Smooth muscle cell (in vitro differentiated cells): ENCODE results near the gene CD69. TPM values are rescaled to one million over a fixed set of nuclear protein-coding genes. Genes with fewer than 3 reads are reported as not detected.

ENCODE experiments used
- DNase-seq: peaks from one replicate; lab custom pipeline; 2025; ENCODE audit not compliant: unreplicated experiment; lab: John Stamatoyannopoulos, UW
- H2AFZ ChIP-seq: fragments of 200-600 bp; sonication (generic); 2 replicates; pipeline ENCODE4 v1.6.0; 2016; ENCODE audit warnings: antibody characterized with exemption, low read depth, mild to moderate bottlenecking
- H3F3A ChIP-seq: fragments of 200-600 bp; sonication (generic); 2 replicates; pipeline ENCODE4 v1.6.0; 2017; ENCODE audit warnings: antibody characterized with exemption, low read depth
- H3K27ac ChIP-seq: fragments of 200-600 bp; sonication (generic); 2 replicates; pipeline ENCODE4 v1.5.1; 2016; ENCODE audit warnings: low read depth, mild to moderate bottlenecking
- H3K27me3 ChIP-seq: fragments of 200-600 bp; sonication (generic); 2 replicates; pipeline ENCODE4 v1.6.1; 2016; ENCODE audit warnings: low read depth, mild to moderate bottlenecking
- H3K36me3 ChIP-seq: fragments of 200-600 bp; sonication (generic); 2 replicates; pipeline ENCODE4 v1.5.1; 2016; ENCODE audit warnings: low read depth
- H3K4me1 ChIP-seq: fragments of 200-600 bp; sonication (generic); 2 replicates; pipeline ENCODE4 v1.5.1; 2016; ENCODE audit warnings: low read depth
- H3K4me2 ChIP-seq: fragments of 200-600 bp; sonication (generic); 2 replicates; pipeline ENCODE4 v1.6.0; 2016; ENCODE audit warnings: mild to moderate bottlenecking
- H3K4me3 ChIP-seq: fragments of 200-600 bp; sonication (generic); 2 replicates; pipeline ENCODE4 v1.5.1; 2016; ENCODE audit warnings: mild to moderate bottlenecking
- H3K79me2 ChIP-seq: fragments of 200-600 bp; sonication (generic); 2 replicates; pipeline ENCODE4 v1.6.0; 2016; ENCODE audit warnings: low read depth, mild to moderate bottlenecking
- H3K9ac ChIP-seq: fragments of 200-600 bp; sonication (generic); 2 replicates; pipeline ENCODE4 v1.6.0; 2016; ENCODE audit warnings: low read depth
- H3K9me3 ChIP-seq: fragments of 200-600 bp; sonication (generic); replicated peaks from 2 replicates; pipeline ENCODE4 v1.5.1; 2016; ENCODE audit warnings: low read depth
- H4K20me1 ChIP-seq: fragments of 200-600 bp; sonication (generic); 2 replicates; pipeline ENCODE4 v1.6.0; 2016; ENCODE audit warnings: low read depth
- CTCF ChIP-seq: fragments of 200-600 bp; sonication (generic); IDR thresholded peaks from 2 replicates; pipeline ENCODE4 v1.5.1; 2017; ENCODE audit warnings: borderline replicate concordance, mild to moderate bottlenecking, antibody characterized with exemption; ENCODE audit not compliant: insufficient read depth, poor library complexity, severe bottlenecking
- WGBS: methylation state at CpG from one replicate; pipeline ENCODE4 v1.1.7; 2016; ENCODE audit warnings: low lambda C conversion rate; 5-methylcytosine and 5-hydroxymethylcytosine counted together
- polyA plus RNA-seq: library from polyadenylated mRNA; unstranded; fragments of >200 nt; fragmentation: Nextera tagmentation; extraction: Ambion mirVana; gene quantifications from 2 replicates; pipeline ENCODE4 v1.2.1, GENCODE V29; 2016
- total RNA-seq: library from RNA; depleted of rRNA; stranded (reverse); fragments of >200 nt; gene quantifications from 2 replicates; pipeline ENCODE4 v1.2.3, GENCODE V29; 2014

The CD69 gene
- total and polyA plus RNA-seq, 2 experiments from 2014 or later, result 0.13 TPM; not detected in 1

- no peak for DNase-seq
- Histone ChIP-seq H3F3A (no peaks in the 10 kb centered on the region), H3K9me3 (no peaks in the 10 kb centered on the region), H3K9ac (no peak overlapping the region), H3K27me3 (no peaks in the 10 kb centered on the region), H3K79me2 (no peaks in the 10 kb centered on the region), H3K27ac (no peak overlapping the region), H3K4me2 (no peak overlapping the region), H3K36me3 (no peaks in the 10 kb centered on the region), H2AFZ (no peak overlapping the region), H3K4me1 (no peaks in the 10 kb centered on the region), H4K20me1 (no peaks in the 10 kb centered on the region), H3K4me3 (no peak overlapping the region)
- 93% methylated on average over 2 of the region's 2 CpGs for WGBS
- no peak for TF ChIP-seq CTCF
Observed at GRCh38 chr12:9773216-9773877, 12.6 kb upstream of the CD69 start.

GRCh38 chr12:9763025-9763424 is 2.3 kb upstream of the CD69 start:
- WGBS, result 79% methylated on average over 2 of the region's 2 CpGs
- H3K27me3 ChIP-seq, result no peaks in the 10 kb centered on the region
- H3K9me3 ChIP-seq, result no peaks in the 10 kb centered on the region
- H3K36me3 ChIP-seq, result no peaks in the 10 kb centered on the region
- no peak for TF ChIP-seq CTCF
- H3K79me2 ChIP-seq, result no peaks in the 10 kb centered on the region
- no peak for DNase-seq
- H3K4me1 ChIP-seq, result peaks cover 10% of the 10 kb centered on the region
- no peaks in the 10 kb centered on the region for H3F3A ChIP-seq
- H3K4me2 ChIP-seq, result no peak overlapping the region
- no peak overlapping the region for H3K27ac ChIP-seq
- H2AFZ ChIP-seq, result no peak overlapping the region
- no peak overlapping the region for H3K4me3 ChIP-seq
- H3K9ac ChIP-seq, result no peak overlapping the region
- no peaks in the 10 kb centered on the region for H4K20me1 ChIP-seq

- WGBS, result 96% methylated on average over 5 of the region's 5 CpGs
- H3K27ac ChIP-seq, result no peak overlapping the region
Observed at GRCh38 chr12:9762369-9762768, 1.7 kb upstream of the CD69 start.

More at GRCh38 chr12:9762369-9762768, 1.7 kb upstream of the CD69 start:
- Histone ChIP-seq H3K4me2 (no peak overlapping the region), H3K4me3 (no peak overlapping the region), H4K20me1 (no peaks in the 10 kb centered on the region), H3K9ac (no peak overlapping the region), H3K9me3 (no peaks in the 10 kb centered on the region), H3K27me3 (no peaks in the 10 kb centered on the region), H3K4me1 (peaks cover 10% of the 10 kb centered on the region), H3K79me2 (no peaks in the 10 kb centered on the region), H3F3A (no peaks in the 10 kb centered on the region), H2AFZ (no peak overlapping the region), H3K36me3 (no peaks in the 10 kb centered on the region)
- no peak for TF ChIP-seq CTCF
- no peak for DNase-seq
